Left ventricle myocardium superior (tissue), 1 donor: ENCODE measurements around the gene DDX24. TPM values are rescaled to one million over a fixed set of nuclear protein-coding genes. Genes with fewer than 3 reads are reported as not detected.
A peak's percentile ranks its signal among the peaks of the same experiment; 100 is the strongest.

Experiments
- ATAC-seq: fragments of 200-7000 bp; cut with Tn5 transposase; one replicate; pipeline ENCODE4 v1.9.1; 2020; ENCODE audit warnings: mild to moderate bottlenecking, moderate library complexity
- DNase-seq: peaks from one replicate; pipeline ENCODE4 v3.0.0-alpha.2; 2020
- intact Hi-C: fragments of 100-400 bp; cut with micrococcal nuclease; formaldehyde crosslinking; loops from one replicate; pipeline ENCODE4 v1.11.0; 2022
- total RNA-seq: library from RNA; stranded (reverse); fragmentation: NEBNext Ultra II Directional; extraction: Animal tissue kit (Norgen Biotek cat#: 25700); gene quantifications from one replicate; pipeline ENCODE4 v1.2.1, GENCODE V29; 2021
- donor health status: DM: no; HTN: yes; CAD: no; lungs with severe emphysema.

Gene DDX24
- total RNA-seq, 1 donor from 2014 or later = 198 TPM

GRCh38 chr14:94022532-94023411 lies 58.2 kb downstream of the DDX24 start:
- DNase-seq = no peak
- ATAC-seq = no peak
- intact Hi-C loops = no loop called here

GRCh38 chr14:94021416-94022157 lies 59.4 kb downstream of the DDX24 start:
- intact Hi-C loops = no loop called here
- DNase-seq = no peak
- ATAC-seq = no peak

- intact Hi-C loops = no loop called here
- ATAC-seq (no peak), DNase-seq (no peak)
Measured at GRCh38 chr14:94021001-94021400, 60.0 kb downstream of the DDX24 start.

GRCh38 chr14:94020267-94020666 lies 60.7 kb downstream of the DDX24 start:
- no peak for ATAC-seq
- DNase-seq = no peak
- intact Hi-C loops = no loop called here

- ATAC-seq (no peak), DNase-seq (no peak)
- intact Hi-C loops = no loop called here
Measured at GRCh38 chr14:94019329-94019728, 61.7 kb downstream of the DDX24 start.

- ATAC-seq = no peak
Measured at GRCh38 chr14:94018308-94018707, 62.7 kb downstream of the DDX24 start.

GRCh38 chr14:94016446-94016976 lies 64.5 kb downstream of the DDX24 start:
- DNase-seq (no peak), ATAC-seq (no peak)
- intact Hi-C loops = no loop called here

More at GRCh38 chr14:94018308-94018707, 62.7 kb downstream of the DDX24 start:
- no peak for DNase-seq
- intact Hi-C loops = no loop called here

GRCh38 chr14:94015223-94015622 lies 65.8 kb downstream of the DDX24 start:
- intact Hi-C loops = no loop called here

GRCh38 chr14:94014382-94014781 lies 66.6 kb downstream of the DDX24 start:
- DNase-seq = no peak
- ATAC-seq = no peak
- intact Hi-C loops = no loop called here

More at GRCh38 chr14:94015223-94015622, 65.8 kb downstream of the DDX24 start:
- ATAC-seq = no peak
- no peak for DNase-seq

- DNase-seq (no peak), ATAC-seq (no peak)
- intact Hi-C loops = no loop called here
Measured at GRCh38 chr14:94011795-94012194, 69.2 kb downstream of the DDX24 start.

- intact Hi-C loops = no loop called here
- ATAC-seq (no peak), DNase-seq (no peak)
Measured at GRCh38 chr14:94010625-94011024, 70.4 kb downstream of the DDX24 start.

GRCh38 chr14:94009767-94010166 lies 71.2 kb downstream of the DDX24 start:
- intact Hi-C loops = loop anchor here (10.0 kb wide), 1 partner anchor 65 kb away; no protein-coding TSS in a partner anchor
- ATAC-seq (peak; percentile 43), DNase-seq (no peak)

- no peak for DNase-seq
- no peak for ATAC-seq
- intact Hi-C loops = loop anchor here (10.0 kb wide), 1 partner anchor 63 kb away; no protein-coding TSS in a partner anchor
Measured at GRCh38 chr14:94008234-94008633, 72.8 kb downstream of the DDX24 start.

GRCh38 chr14:94005324-94006073 lies 75.5 kb downstream of the DDX24 start:
- no peak for DNase-seq
- ATAC-seq = no peak
- intact Hi-C loops = loop anchor here (10.0 kb wide), 1 partner anchor 61 kb away; no protein-coding TSS in a partner anchor

GRCh38 chr14:94004015-94004414 lies 77.0 kb downstream of the DDX24 start:
- DNase-seq (no peak), ATAC-seq (no peak)
- intact Hi-C loops = loop anchor here (10.0 kb wide), 1 partner anchor 59 kb away; no protein-coding TSS in a partner anchor

GRCh38 chr14:94003397-94003796 lies 77.6 kb downstream of the DDX24 start:
- intact Hi-C loops = loop anchor here (10.0 kb wide), 1 partner anchor 59 kb away; no protein-coding TSS in a partner anchor
- ATAC-seq (no peak), DNase-seq (no peak)

- DNase-seq = peak; percentile 61
- intact Hi-C loops = loop anchor here (10.0 kb wide), 1 partner anchor 57 kb away; no protein-coding TSS in a partner anchor
Measured at GRCh38 chr14:94001501-94002396, 79.3 kb downstream of the DDX24 start.

GRCh38 chr14:94001016-94001415 lies 80.0 kb downstream of the DDX24 start:
- no peak for ATAC-seq
- intact Hi-C loops = loop anchor here (10.0 kb wide), 1 partner anchor 56 kb away; no protein-coding TSS in a partner anchor
- DNase-seq = no peak

More at GRCh38 chr14:94001501-94002396, 79.3 kb downstream of the DDX24 start:
- ATAC-seq = peak; percentile 80
